Erythroblast (primary cell): ENCODE results near the gene TNIP1.

Source experiments
- GATA1 ChIP-seq: IDR thresholded peaks from 2 replicates; pipeline ENCODE4 v1.6.1; 2011; ENCODE audit warnings: low read depth, mild to moderate bottlenecking, control low read depth, low read length, moderate library complexity
- POLR2A ChIP-seq: IDR thresholded peaks from 2 replicates; pipeline ENCODE4 v1.6.1; 2011; ENCODE audit warnings: mild to moderate bottlenecking, low read length

- no peak for TF ChIP-seq POLR2A
- no peak for TF ChIP-seq GATA1
Observed at GRCh38 chr5:151023651-151024050, 57.2 kb downstream of the TNIP1 start.
